NCI-H1930 (cell line): ENCODE measurements around the gene METTL25B.
A peak's percentile ranks its signal among the peaks of the same experiment; 100 is the strongest.
"Not testable (repeated sequence)": the region's sequence is repeated elsewhere in the genome, so short reads cannot be mapped to it uniquely, and the experiment has no call there.

Experiments used
- DNase-seq, 2 experiments: peaks; one replicate each; lab custom pipeline; 2025; lab: John Stamatoyannopoulos, UW

METTL25B gene

DNA sequence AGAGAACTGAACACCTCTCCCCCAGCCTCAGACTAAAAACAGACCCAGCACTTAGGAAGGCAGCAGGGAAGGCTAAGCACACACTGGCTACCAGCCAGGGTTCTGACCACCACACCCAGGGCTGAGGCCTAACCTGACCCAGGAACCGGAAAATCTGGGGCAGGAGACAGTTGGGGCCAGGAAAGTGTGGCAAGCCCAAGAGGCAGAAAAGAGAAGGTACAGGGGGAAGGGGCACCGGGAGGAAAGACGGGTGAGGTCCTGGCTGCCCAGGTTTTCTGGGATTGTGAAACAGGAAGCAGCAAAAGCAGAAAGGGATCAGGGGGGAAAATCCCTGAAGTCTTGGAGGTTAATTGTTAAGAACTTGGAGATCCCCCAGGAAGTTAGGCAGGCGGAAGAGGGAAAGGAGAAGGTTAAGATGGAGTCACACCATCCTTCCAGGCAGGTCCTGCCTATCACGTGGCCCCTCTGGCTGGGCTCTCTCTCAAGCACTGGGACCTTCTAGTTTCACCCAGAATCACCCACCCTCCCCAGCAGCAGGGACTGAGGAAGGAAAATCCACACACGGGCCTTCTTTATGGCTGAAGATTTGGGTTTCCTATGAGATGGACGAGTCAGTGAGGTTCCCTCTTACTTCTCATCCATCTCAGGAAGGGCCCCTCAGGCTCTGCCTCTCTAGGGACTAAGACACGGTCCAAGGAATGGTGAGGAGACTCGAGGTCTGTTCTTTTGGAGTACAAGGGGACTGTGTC, 20.6 kb downstream of the METTL25B start:
- no peak for DNase-seq

DNA sequence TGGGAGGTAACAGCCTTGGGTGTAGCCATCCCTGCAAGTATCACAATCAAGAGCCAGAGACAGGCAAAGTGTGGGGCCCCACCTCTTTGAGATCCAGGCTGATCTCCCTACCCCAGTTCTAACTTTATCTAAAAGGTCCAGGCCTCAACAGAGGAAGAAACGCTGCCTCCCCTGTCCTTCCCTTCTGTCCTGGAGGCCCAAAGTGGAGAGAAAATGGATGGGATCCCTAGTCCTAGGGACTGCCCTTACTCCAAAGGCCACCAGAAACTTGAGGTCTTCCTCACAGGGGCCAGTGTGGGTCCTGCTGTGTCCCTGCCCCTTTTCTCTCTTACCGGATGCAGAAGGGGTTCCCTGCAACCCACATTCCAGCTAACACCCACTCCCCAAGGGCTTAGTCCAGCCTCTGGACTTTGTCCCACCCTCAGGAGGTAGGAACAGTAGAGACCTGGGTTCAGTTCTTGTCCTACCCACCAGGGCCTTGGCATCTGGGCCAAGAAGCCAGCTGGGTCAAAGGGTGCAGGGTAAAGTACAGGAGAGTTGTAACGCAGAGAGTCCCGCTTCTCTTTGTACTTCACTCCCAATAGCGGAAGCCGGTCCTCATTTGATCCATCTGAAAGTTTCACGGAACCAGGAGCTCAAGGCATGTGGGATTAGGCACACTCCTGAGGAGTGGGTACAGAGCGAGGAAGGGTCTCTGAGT, 21.3 kb downstream of the METTL25B start:
- DNase-seq: no peak

DNA sequence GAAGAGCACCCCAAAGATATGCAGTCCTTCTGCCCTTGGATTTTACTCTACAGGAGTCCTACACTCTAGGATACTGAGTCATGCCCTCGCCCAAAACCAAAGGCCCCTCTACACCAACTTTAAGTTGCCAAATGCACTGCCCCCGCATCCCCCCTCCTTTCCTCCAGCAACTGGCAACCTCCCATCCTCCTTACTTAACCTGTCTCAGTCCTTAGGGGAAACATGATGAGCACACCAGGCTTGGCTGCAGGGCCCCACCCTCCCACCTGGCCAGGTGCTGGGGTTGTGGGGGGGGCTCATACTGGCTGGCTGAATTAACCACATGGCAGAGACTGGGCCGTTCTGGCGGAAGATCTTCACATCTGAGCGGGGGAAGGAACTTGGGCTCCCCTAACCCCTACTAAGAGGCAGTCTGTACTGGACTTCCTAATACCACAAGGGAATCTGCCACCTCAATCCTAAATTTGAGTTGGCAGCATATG, 22.0 kb downstream of the METTL25B start:
- DNase-seq: no peak

DNA sequence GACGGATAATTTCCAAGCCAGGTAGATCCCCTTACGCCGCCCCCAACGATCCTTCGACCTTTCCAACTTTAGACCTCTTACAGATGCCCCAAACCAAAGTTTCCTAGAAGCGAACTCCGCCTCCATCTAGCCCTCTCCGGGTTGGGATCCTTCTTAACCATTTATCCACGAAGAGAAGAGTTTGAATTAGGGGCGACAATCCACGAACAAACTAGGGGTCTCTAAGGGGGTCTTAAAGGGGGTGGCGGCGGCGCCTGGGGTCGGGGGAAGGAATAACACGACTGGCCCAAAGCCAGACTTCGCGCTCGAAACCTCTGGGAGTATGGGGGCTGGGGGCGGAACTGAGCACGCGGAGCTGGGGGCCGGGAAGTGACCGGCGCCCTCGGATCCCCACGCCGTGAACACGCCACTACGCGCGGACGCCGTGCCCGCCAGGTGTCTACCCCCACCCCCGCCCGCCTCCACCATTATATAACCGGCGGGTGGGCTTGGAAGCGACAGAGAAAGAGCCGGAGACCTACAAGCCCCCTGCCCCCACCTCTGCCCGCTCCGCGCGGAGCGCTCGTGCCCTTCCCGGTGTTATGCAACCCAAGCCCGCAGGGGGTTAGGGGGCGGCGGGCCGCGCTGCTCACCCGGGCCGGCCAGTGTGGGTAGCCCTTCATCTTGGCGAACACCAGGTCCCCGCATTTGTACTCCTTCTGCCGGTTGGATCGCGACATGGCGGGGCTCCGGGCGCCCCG, 22.6 kb downstream of the METTL25B start:
- no peak for DNase-seq

DNA sequence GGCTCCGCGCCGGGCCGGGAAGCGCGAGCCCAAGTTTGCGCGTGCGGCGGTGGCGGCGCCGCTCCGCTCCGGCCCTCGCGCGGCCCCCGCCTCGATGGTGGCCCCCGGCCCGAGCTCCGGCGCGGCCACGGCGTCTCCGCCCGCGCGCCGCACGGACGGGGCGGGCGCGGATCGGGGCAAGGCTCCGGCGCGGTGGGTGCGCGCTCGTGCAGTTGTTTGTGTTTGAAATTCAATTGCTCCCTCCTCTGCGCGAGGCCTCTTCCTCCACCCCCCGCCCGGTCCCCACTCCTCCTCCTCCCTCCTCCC, 23.1 kb downstream of the METTL25B start, which contains the start of gene HDGF:
Gene HDGF (minus strand): TSS at position 225 of the 306 bp plus-strand sequence. CDS start 246 bp downstream, outside the sequence.
- no peak for DNase-seq

DNA sequence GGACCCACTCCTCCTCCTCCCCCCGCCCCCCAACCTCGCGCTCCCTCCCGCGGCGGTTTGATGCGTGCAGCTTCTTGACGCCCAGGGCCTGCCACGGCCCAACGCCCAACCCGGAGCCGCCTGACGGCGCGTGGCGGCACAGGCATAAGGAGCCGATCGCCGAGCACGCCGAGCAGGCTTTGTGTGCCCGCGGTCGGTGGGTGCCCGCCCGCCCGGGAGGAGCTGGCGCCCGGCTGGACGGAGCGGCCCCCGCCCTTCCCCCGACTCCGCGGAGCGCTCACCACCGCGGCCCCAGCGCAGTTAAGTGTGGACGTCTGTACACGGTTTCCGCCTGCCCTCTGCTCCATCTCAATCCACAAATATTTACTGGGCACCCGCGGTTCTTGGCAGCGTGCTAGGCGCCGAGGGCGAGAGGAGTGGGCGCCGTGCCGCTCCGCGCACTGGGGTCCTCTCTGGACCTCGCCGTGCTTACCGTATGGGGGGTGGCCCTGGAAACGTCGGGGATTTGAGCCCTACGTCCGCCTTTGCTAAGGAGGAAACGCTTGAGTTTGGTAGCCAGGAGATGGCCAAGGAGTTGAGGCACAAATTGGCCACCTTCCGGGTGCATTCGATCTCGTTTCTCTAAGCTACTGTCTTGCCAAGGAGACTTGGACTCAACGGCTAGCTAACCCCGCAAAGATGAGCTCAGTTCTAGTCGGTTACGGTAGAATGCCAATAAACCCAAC, 23.6 kb downstream of the METTL25B start:
- peak; percentile 94 for DNase-seq

DNA sequence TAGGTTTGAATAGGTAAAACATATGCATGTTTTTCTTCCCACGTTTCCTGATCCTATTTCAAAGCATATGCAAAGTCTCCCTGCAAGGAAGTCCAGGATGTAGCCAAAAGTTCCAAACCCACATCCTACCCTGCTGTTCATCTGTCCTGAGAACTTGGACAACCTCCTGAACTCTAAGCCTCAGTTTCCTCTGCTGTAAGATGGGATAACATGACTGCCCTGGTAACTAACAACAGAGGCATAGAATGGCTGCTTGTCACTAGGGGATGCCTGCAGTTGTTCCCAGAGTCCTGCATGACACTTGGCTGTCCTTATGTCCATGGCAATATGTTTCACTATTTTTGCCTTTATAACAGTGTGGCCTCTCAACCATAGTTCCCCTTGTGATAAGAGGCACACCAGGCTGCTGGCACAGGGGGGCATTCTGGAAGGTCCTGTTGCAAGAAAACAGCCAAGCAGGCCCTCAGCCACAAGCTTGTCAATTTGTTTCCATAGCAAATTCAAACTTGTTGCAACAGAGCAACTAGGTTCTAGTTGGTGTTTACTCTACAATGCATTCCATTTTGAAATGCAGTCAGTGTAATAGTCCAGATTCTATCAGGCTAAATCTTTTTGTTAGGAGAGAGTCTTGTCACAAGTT, 24.7 kb downstream of the METTL25B start:
- no peak for DNase-seq

DNA sequence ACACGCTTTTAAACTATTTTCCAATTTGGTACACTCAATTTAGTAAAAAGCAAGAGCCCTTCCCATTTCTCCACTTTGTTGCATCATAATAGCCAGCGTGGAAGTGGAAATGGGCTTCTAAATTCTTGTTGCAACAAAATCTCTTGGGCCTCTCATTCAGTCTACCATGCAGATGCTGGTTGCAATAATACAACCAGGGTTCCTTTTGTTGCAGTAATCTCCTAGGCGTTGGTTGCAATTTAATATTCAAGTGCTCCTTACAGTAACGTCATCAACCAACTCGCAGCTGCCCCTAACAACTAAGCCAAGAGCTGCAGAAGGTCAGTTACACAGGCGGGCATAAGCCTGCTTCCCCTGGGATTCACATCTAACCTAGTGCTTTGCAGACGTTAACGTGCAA, 25.9 kb downstream of the METTL25B start:
- DNase-seq: peak in 1 of 2 experiments; percentile 46

DNA sequence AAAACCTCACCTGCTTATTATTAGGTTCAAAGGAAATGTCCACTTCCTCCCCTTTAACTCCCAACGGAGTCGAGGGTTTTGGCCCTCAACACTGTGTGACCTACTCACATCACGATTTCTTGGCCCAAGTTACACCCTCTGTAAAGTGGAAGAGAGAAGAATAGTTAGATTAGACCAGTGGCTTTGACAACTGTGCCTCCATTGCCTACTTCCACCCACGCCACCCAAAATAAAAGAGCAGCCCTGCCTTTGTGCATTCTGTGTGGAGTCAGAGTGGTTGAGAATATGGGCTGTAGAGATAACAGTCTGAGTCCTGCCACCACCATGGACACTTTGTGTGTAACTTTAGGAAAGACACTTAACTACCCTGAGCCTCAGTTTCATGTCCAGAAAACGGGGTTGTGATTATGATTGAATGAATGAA, 27.3 kb downstream of the METTL25B start:
- DNase-seq: no peak

DNA sequence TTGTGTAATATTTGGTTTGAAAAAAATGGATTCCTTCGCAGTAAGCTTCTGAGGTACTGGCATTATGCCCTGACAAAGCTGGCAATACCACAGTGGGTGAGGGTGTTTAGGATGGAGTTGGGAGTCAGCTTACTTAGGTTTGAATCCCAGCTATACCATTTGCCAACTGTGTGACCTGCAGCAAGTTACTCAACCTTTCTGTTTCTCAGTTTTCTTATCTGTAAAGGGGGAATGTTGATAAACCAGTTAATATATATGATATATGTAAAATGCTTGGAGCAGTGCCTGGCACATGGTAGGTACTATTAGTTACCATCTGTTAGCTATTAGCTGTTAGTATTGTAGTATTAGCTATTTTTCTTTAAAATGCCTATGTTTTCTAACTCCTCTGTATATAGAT, 28.1 kb downstream of the METTL25B start:
- no peak for DNase-seq

DNA sequence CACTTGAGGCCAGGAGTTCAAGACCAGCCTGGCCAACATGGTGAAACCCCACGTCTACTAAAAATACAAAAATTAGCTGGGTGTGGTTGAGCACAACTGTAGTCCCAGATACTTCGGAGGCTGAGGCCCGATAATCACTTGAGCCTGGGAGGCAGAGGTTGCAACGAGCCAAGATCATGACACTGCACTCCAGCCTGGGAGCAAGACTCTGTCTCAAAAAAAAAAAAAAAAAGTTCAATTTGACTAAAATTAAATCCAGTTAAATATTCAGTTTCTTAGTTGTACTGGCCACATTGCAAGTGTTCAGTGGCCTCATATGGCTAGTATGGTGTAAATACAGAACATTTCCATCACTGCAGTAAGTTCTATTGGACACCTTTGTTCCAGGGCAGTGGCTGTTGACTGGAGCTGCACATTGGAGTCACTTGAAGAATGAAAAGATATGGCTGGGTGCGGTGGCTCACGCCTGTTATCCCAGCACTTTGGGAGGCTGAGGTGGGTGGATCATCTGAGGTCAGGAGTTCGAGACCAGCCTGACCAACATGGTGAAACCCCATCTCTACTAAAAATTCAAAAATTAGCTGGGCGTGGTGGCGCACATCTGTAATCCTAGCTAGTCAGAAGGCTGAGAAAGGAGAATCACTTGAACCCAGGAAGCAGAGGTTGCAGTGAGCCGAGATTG, 29.4 kb downstream of the METTL25B start:
- DNase-seq: not testable (repeated sequence)

DNA sequence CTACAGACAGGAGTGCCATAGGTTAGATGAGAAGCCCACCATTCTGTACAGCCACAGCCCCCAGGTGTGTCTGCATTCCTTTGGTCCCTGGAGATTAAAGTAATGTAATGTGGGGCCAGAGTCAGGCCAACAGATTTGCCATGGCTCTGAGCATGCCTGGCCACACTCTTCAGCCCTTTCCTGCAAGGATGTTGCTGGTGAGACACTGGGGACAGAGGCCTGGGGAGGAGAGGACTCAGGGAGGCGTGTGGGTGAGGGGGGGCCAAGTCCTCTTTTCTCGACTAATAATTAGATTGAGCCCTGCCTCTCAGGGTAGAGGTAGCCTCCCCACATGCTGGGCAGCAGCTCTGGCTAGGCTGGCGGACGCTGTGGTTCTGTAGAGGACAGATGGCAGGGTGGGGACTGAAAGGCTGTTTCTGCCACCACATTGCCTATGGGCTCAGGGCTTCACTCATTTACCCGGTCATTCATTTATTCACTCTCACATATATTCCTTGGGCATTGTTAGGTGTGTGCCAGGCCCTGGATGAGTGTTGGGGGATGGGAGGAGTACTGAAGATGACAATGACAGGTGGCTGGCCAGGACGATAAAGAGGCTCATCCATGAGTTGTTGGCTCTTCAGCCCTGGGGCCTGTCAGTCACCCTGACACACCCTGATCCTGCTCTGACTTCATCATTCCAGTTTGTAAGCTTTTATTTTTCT, 32.0 kb downstream of the METTL25B start:
- no peak for DNase-seq

DNA sequence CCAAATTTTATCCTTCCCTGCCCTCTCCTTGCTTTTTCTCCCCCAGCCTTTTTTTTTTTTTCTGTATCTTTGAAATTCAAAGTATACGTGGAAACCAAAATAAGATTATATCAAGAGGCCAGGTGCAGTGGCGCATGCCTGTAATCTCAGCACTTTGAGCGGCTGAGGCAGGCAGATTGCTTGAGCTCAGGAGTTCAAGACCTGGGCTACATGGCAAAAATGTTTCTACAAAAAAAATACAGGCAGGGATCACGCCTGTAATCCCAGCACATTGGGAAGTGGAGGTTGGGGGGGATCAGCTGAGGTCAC, 32.5 kb downstream of the METTL25B start:
- DNase-seq: no peak

DNA sequence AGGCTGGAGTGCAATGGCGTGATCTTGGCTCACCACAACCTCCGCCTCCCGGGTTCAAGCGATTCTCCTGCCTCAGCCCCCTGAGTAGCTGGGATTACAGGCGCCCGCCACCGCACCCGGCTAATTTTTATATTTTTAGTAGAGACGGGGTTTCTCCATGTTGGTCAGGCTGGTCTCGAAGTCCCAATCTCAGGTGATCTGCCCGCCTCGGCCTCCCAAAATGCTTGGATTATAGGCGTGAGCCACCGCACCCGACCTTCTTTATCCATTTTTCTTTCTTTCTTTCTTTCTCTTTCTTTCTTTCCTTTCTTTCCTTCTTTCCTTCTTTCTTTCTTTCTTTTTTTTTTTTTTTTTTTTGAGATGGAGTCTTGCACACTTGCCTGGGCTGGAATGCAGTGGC, 36.9 kb downstream of the METTL25B start:
- not testable (repeated sequence) for DNase-seq

DNA sequence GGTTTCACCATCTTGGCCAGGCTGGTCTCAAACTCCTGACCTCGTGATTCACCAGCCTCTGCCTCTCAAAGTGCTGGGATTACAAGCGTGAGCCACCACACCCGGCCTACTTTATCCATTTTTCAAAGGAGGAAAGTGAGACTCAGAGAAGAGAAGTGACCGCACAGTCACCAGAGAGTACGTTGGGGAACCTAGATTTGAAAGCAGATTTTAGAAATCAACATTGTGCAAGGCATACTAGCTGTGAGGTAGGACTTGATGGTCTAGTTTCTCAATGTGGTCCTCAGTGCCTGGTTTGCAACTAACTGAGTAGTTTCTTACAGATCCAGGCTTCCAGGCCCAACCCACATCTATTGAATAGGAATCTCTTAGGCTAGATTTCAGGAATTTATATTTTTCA, 37.4 kb downstream of the METTL25B start:
- no peak for DNase-seq

DNA sequence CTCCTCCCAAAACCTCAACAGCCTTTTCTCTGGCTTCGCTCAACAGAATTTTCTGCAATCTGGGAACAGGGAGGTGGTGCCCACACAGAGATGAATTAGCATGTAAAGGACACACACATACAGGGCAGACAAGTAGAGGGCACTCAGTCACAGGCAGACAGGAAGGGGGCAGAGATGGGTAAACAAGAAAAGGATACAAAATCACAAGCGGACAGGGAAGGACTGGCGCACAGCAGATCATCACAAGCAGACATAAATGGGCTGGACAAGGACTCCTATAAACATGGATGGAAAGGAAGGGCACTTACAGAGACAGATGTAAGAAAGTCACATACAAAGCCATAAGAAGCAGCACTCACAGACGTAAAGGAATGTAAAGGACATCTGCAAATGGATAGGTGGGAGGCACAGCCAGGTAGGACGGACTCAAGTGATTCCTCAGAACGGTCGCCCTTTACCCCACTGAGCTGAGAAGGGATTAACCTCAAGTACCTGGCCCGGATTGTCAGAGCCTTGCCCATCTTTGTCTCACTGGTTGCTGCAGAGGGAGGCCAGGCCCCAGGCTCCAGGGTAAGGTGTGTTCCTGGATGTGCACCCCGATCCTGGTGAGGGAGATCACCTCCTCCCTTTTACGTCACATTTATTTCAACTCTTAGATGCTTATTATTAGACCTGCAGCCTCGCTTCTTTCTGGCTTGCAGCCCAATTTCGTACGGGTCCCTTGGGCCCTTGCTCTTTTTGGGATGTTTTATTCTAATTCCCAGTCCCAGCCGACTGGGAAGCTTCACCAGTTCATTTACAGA, 38.2 kb downstream of the METTL25B start:
- DNase-seq: no peak

DNA sequence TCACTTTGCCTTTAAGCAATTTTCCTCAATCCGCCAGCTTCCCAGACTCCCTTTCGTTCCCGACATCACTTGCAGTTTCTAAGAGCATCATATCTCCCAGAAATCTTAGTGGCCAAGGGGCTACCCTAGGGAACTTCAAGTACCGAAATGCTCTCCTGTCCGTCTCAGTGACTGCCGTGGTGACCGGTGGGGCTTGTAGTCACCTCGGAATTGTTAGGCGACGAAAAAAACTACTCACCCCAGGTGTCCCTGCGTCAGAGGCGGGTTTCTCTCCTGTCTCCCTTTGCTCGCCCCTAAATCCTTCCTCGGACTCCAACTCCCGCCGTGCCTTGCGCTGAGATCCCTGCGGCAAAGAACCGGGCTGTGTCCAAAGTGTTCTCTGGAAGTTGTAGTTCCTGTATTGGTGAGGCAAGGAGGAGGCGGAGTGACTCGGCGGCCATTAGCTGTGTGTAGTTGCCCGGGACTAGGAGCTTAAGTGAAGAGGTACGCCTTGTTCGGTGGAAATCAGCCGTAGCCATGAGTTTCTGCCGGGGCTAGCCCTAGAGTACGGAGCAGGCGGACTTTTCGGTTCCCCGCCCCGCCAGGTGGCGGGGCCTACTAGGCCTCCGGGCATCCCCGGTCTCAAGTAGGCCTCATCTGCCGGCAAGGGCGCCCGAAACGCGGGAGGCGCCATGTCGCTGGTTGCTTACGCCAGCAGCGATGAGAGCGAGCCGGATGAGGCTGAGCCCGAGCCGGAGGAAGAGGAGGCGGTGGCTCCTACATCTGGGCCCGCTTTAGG, 39.0 kb downstream of the METTL25B start, which contains the start of gene PRCC:
Gene PRCC (plus strand): TSS at position 435 of the 778 bp plus-strand sequence. CDS start 237 bp downstream, at position 672.
- peak; percentile 98 to 99 for DNase-seq

DNA sequence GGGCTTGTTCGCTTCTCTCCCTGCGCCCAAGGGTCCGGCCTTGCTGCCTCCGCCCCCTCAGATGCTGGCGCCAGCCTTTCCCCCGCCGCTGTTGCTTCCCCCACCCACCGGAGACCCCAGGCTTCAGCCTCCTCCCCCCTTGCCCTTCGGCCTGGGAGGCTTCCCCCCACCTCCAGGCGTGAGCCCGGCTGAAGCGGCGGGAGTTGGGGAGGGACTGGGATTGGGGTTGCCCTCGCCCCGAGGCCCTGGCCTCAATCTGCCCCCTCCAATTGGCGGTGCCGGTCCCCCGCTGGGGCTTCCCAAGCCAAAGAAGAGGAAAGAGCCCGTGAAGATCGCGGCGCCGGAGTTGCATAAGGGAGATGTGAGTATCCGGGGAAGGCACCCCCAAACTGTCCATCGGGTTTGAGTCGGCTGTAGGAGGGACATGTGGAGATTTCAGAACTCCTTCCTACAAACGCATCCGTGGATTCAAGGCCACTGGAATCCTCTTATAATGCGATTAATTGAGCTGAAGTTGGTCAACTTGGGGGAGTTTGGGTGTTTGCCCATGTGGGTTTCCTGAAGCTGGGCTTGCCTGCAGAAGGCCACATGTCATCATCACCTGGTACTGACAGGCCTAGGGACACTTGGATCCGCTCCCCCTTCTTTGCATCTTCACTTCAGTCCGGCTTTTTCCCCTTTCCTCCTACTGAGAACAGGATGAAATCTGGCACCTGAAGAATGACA, 39.8 kb downstream of the METTL25B start:
- no peak for DNase-seq
